ENCODE data around the gene KLHL24. TPM values are rescaled to one million over a fixed set of nuclear protein-coding genes. Genes with fewer than 3 reads are reported as not detected.
"Not testable (repeated sequence)": the region's sequence is repeated elsewhere in the genome, so short reads cannot be mapped to it uniquely, and the experiment has no call there.

KLHL24 gene
- polyA plus RNA-seq, 1 donor from 2014 or later: 92.1 TPM

- TF ChIP-seq CTCF (IDR thresholded peaks at IDR 0.05; ENCODE audit: poor library complexity, severe bottlenecking): no peak
- no peak for TF ChIP-seq RAD21 (conservative IDR thresholded peaks at IDR 0.05)
- no peak for TF ChIP-seq TAF1 (IDR thresholded peaks at IDR 0.05; ENCODE audit: low read depth)
- TF ChIP-seq MXI1 (conservative IDR thresholded peaks at IDR 0.05; ENCODE audit: poor library complexity, severe bottlenecking): no peak
- no peak for TF ChIP-seq REST (IDR thresholded peaks at IDR 0.05; ENCODE audit: borderline replicate concordance)
- no peak for TF ChIP-seq POLR2AphosphoS5 (IDR thresholded peaks at IDR 0.05)
- no peak for TF ChIP-seq SMC3 (conservative IDR thresholded peaks at IDR 0.05; ENCODE audit: poor library complexity)
- TF ChIP-seq EZH2 (IDR thresholded peaks at IDR 0.05; ENCODE audit: borderline replicate concordance, insufficient read depth, low read length, poor library complexity, severe bottlenecking): no peak
- no peak for TF ChIP-seq EP300 (conservative IDR thresholded peaks at IDR 0.05; ENCODE audit: poor library complexity, severe bottlenecking)
- no peaks in the 10 kb centered on the region for H3K9me2 ChIP-seq (ENCODE audit: insufficient read depth, low read length)
- no peaks in the 10 kb centered on the region for H3K79me2 ChIP-seq (replicated peaks; ENCODE audit: insufficient read depth, low read length)
Observed at GRCh38 chr3:183631715-183632114, 3.7 kb upstream of the KLHL24 start.

GRCh38 chr3:183632725-183633124 lies 2.7 kb upstream of the KLHL24 start:
- H2AFZ ChIP-seq (ENCODE audit: low read depth, low read length); H3K36me3 ChIP-seq (ENCODE audit: insufficient read depth, low read length); H3F3A ChIP-seq (ENCODE audit: insufficient read depth, low read length, poor library complexity, severe bottlenecking); H3K27ac ChIP-seq (ENCODE audit: low read length); H3K9me2 ChIP-seq (ENCODE audit: insufficient read depth, low read length); H3K9ac ChIP-seq (ENCODE audit: low read length); H4K20me1 ChIP-seq (ENCODE audit: insufficient read depth); H3K27me3 ChIP-seq (ENCODE audit: insufficient read depth, low read depth, low read length); H3K9me3 ChIP-seq (ENCODE audit: low read length); H3K4me2 ChIP-seq (ENCODE audit: low read length); H3K79me2 ChIP-seq (replicated peaks; ENCODE audit: insufficient read depth, low read length); H3K4me3 ChIP-seq (ENCODE audit: low read length): not testable (repeated sequence)

More at GRCh38 chr3:183631715-183632114, 3.7 kb upstream of the KLHL24 start:
- Histone ChIP-seq H3K4me2 (ENCODE audit: low read length) (no peak overlapping the region), H3K27me3 (ENCODE audit: insufficient read depth, low read depth, low read length) (no peaks in the 10 kb centered on the region), H3K9me3 (ENCODE audit: low read length) (no peaks in the 10 kb centered on the region), H3K4me3 (ENCODE audit: low read length) (no peak overlapping the region), H2AFZ (ENCODE audit: low read depth, low read length) (no peak overlapping the region), H3F3A (ENCODE audit: insufficient read depth, low read length, poor library complexity, severe bottlenecking) (no peaks in the 10 kb centered on the region), H4K20me1 (ENCODE audit: insufficient read depth) (peaks cover under 1% of the 10 kb centered on the region), H3K36me3 (ENCODE audit: insufficient read depth, low read length) (no peaks in the 10 kb centered on the region), H3K27ac (ENCODE audit: low read length) (no peak overlapping the region), H3K9ac (ENCODE audit: low read length) (no peak overlapping the region)

GRCh38 chr3:183634707-183635106 lies 716 bp upstream of the KLHL24 start:
- Histone ChIP-seq H3K4me3 (ENCODE audit: low read length) (peak overlapping the region; percentile 99), H4K20me1 (ENCODE audit: insufficient read depth) (peaks cover 17% of the 10 kb centered on the region), H3F3A (ENCODE audit: insufficient read depth, low read length, poor library complexity, severe bottlenecking) (peaks cover 7% of the 10 kb centered on the region), H3K9me2 (ENCODE audit: insufficient read depth, low read length) (no peaks in the 10 kb centered on the region), H3K9ac (ENCODE audit: low read length) (peak overlapping the region; percentile 100), H3K4me2 (ENCODE audit: low read length) (peak overlapping the region; percentile 68), H3K27me3 (ENCODE audit: insufficient read depth, low read depth, low read length) (no peaks in the 10 kb centered on the region), H3K79me2 (replicated peaks; ENCODE audit: insufficient read depth, low read length) (peaks cover 28% of the 10 kb centered on the region), H3K27ac (ENCODE audit: low read length) (peak overlapping the region; percentile 99), H2AFZ (ENCODE audit: low read depth, low read length) (peak overlapping the region; percentile 94), H3K36me3 (ENCODE audit: insufficient read depth, low read length) (no peaks in the 10 kb centered on the region), H3K9me3 (ENCODE audit: low read length) (no peaks in the 10 kb centered on the region)
- TF ChIP-seq RAD21 (conservative IDR thresholded peaks at IDR 0.05) (no peak), CTCF (IDR thresholded peaks at IDR 0.05; ENCODE audit: poor library complexity, severe bottlenecking) (no peak), REST (IDR thresholded peaks at IDR 0.05; ENCODE audit: borderline replicate concordance) (no peak), SMC3 (conservative IDR thresholded peaks at IDR 0.05; ENCODE audit: poor library complexity) (no peak), EP300 (conservative IDR thresholded peaks at IDR 0.05; ENCODE audit: poor library complexity, severe bottlenecking) (no peak), MXI1 (conservative IDR thresholded peaks at IDR 0.05; ENCODE audit: poor library complexity, severe bottlenecking) (no peak), TAF1 (IDR thresholded peaks at IDR 0.05; ENCODE audit: low read depth) (no peak), EZH2 (IDR thresholded peaks at IDR 0.05; ENCODE audit: borderline replicate concordance, insufficient read depth, low read length, poor library complexity, severe bottlenecking) (no peak), POLR2AphosphoS5 (IDR thresholded peaks at IDR 0.05) (no peak)
